HG02610 (cell line): ENCODE measurements around the gene TMEM37.

Source experiments
- ATAC-seq: cut with Tn5 transposase; IDR thresholded peaks from one replicate; pipeline ENCODE4 v1.9.1; 2021; ENCODE audit warnings: mild to moderate bottlenecking, moderate library complexity; ENCODE audit not compliant: unreplicated experiment

The TMEM37 gene

GRCh38 chr2:119417908-119418307 lies 13.7 kb upstream of the TMEM37 start:
- ATAC-seq: no peak

DNA sequence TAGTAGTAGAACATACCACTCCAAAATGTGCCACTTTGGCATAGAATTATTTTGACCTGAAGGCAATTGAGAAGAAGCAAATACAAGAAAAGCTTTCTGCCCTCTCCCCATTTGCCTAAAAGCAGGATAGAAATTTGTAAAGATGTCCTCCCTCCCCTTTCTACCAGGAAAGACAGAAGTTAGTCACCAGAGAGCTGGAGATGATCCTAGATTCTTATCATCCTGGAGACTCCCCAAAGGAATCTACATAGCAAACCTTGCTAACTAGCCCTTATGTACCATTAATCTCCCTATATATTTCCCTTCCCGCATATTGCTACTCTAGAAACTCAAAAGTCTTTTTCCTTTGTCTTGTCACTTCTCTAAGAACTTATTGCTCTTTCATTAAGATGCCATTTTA lies 12.6 kb upstream of the TMEM37 start:
- ATAC-seq: no peak

- ATAC-seq: no peak
Measured at GRCh38 chr2:119419803-119420508, 11.7 kb upstream of the TMEM37 start.

GRCh38 chr2:119421304-119421703 lies 10.3 kb upstream of the TMEM37 start:
- ATAC-seq: no peak

- ATAC-seq: no peak
Measured at GRCh38 chr2:119421741-119422140, 9.9 kb upstream of the TMEM37 start.

GRCh38 chr2:119422360-119423107 lies 9.1 kb upstream of the TMEM37 start:
- no peak for ATAC-seq

DNA sequence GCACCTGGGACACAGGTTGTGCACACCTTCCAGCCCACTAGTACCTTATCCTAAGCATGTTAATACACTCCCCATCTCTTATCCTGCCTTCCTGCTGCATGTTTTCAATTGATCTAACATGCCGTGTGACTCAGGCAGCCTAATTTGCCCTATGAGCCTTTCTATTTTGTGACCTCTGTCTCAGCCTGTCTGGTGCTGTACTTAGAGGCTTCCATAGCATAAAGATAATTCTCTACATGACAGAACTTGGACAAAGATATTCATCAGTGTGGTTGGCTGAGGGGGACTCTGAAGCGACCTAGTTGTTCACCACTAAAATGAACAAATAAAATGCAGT lies 8.6 kb upstream of the TMEM37 start:
- ATAC-seq: no peak

DNA sequence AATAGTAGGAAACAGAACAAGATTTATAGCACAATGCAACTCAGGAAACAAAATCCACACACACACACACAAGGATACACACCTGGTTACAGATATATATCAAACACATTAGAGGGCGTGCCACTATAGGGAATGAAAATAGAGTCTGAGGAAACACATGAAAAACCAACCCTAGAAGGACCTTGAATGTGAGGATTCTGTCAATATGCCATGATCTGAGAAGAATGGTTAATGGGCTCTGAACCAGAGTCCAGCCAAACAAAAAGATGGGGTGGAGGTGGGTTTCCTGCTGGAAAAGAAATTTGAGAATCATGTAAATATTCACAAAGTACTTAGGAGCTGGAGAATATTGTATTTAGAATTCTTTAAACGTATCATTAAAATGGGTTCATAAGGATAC lies 7.8 kb upstream of the TMEM37 start:
- ATAC-seq: no peak

- ATAC-seq: no peak
Measured at GRCh38 chr2:119424284-119425118, 7.2 kb upstream of the TMEM37 start.

GRCh38 chr2:119425119-119425405 lies 6.6 kb upstream of the TMEM37 start:
- ATAC-seq: no peak

DNA sequence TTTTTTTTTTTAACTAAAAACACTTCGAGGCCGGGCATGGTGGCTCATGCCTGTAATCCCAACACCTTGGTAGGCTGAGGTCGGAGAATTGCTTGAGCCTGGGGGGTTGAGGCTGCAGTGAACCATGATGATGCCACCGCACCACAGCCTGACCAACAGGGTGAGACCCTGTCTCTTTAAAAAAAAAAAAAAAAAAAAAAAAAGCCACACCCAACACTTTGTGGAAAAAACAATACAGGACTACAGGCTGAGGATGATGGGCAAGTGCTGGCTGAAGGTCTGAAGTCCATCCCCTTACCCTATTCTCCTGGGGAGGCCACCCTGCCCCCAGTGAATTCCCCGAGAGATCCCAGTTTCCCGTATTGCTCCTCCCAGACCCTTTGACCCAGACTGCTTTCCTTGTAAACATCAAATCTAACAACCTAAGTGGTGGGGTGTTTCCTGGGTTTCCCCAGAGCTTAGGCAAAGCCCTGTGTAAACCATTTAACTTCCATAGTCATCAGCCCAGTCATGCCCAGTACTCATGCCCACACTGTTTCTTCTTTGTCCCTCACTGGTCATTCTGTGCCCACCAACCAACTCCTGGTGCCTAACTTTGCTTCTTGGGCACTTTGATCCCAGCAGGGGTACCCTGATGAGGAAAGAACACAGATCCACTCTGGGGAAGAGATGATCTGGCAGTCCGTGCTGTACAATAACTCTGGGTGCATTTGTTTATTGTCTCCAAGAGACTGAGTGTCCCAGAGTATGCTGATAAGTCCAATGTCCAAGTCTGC lies 5.8 kb upstream of the TMEM37 start:
- no peak for ATAC-seq

DNA sequence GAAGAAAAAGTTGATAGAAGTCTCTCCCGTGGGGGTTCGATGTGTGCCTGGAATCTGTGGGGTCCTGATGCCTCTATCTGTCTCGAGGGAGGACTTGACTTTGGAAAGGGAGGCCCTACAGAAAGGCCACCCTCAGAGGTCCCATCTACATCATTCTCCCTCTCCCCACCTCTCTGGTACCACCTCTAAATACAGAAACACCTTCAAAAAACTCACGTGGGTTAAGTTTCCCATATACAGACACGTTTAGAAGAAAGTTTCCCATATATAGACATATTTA lies 5.3 kb upstream of the TMEM37 start:
- ATAC-seq: no peak

DNA sequence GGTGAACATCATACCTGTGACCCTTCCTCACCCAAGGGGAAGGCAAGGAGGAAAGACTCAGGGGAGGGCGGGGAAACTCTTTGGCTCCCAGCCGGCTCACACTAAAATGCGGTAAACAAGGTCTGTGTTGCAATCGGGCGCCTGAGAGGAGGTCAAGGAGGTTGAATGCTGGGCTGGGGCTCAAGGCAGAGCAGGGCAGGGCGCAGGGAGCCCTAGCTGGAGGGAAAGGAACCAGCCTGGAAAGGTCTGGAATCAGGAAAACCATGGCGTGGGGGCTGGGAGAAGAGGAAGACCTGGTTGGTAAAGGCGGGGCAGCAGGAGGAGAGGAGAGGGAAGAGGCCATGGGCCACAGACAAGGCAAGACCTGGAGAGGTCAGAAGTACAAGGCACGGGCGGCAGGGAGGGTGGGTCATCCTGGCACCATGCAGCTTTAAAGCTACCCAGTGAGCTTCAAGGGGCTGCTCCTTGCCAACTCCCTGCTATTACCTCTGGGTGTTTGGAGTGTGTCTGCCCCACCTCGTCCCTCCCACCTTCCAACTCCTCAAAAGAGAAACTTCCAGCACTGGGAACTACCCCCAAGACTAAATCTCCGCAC lies 4.8 kb upstream of the TMEM37 start:
- no peak for ATAC-seq

- ATAC-seq: no peak
Measured at GRCh38 chr2:119427756-119428155, 3.9 kb upstream of the TMEM37 start.

DNA sequence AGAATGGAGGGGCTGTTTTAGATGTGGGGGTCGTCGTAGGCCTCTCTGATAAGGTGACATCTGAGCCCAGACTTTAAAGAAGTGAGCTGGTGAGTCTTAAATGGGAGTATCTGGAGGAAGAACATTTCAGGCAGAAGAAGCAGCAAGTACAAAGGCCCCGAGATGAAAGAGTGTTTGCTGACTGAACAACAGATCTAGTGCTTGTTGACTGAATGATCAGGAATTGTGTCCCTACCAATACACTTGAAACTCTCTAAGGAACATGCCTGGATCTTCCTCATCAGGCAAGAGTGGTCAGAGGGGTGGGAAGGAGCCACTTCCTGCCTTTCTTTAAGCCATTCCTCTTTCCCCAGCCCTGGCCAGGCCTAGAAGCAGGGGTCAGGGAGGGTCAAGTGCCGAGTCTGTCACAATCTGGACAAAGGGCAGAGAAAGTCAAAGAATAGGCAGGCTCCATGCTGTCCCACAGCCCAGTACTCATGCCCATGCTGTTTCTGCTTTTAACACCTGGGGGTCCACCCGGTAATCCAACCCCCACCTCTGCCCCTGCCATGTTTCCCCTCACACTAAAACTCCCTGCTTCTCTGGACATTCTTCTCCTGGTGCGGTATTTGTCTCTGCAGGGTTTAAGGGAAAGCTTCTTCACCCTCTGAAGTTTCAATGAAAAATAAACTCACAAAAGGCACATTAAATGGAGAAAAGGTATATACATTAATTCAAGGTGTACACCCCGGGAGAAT lies 3.0 kb upstream of the TMEM37 start:
- no peak for ATAC-seq

- ATAC-seq: no peak
Measured at GRCh38 chr2:119429225-119429981, 2.3 kb upstream of the TMEM37 start.

GRCh38 chr2:119430023-119430498 lies 1.6 kb upstream of the TMEM37 start:
- no peak for ATAC-seq

- peak; percentile 0 for ATAC-seq
Measured at GRCh38 chr2:119431976-119432850, 559 bp downstream of the TMEM37 start.
